ENCODE measurements around the gene LIPG.
"Not testable (repeated sequence)": the region's sequence is repeated elsewhere in the genome, so short reads cannot be mapped to it uniquely, and the experiment has no call there.

The LIPG gene

GRCh38 chr18:49546278-49546677, 15.6 kb upstream of the LIPG start:
- peak; percentile 13 for DNase-seq (ENCODE audit: low spot score)

GRCh38 chr18:49546719-49547273, 15.1 kb upstream of the LIPG start:
- no peak for DNase-seq (ENCODE audit: low spot score)

- no peak for DNase-seq (ENCODE audit: low spot score)
Measured at GRCh38 chr18:49547701-49548100, 14.2 kb upstream of the LIPG start.

- DNase-seq (ENCODE audit: low spot score), result no peak
Measured at GRCh38 chr18:49548229-49548636, 13.6 kb upstream of the LIPG start.

- no peak for DNase-seq (ENCODE audit: low spot score)
Measured at GRCh38 chr18:49550621-49551339, 11.1 kb upstream of the LIPG start.

- no peak for DNase-seq (ENCODE audit: low spot score)
Measured at GRCh38 chr18:49553003-49553402, 8.9 kb upstream of the LIPG start.

- no peak for DNase-seq (ENCODE audit: low spot score)
Measured at GRCh38 chr18:49555641-49556040, 6.2 kb upstream of the LIPG start.

GRCh38 chr18:49558356-49558755, 3.5 kb upstream of the LIPG start:
- DNase-seq (ENCODE audit: low spot score), result no peak

GRCh38 chr18:49559326-49559931, 2.4 kb upstream of the LIPG start:
- not testable (repeated sequence) for DNase-seq (ENCODE audit: low spot score)

GRCh38 chr18:49560277-49560623, 1.6 kb upstream of the LIPG start:
- no peak for DNase-seq (ENCODE audit: low spot score)

- DNase-seq (ENCODE audit: low spot score), result no peak
Measured at GRCh38 chr18:49560624-49561288, 1.1 kb upstream of the LIPG start.

GRCh38 chr18:49562481-49563129, 748 bp downstream of the LIPG start:
- DNase-seq (ENCODE audit: low spot score), result no peak

- no peak for DNase-seq (ENCODE audit: low spot score)
Measured at GRCh38 chr18:49563130-49563540, 1.3 kb downstream of the LIPG start.

- DNase-seq (ENCODE audit: low spot score), result no peak
Measured at GRCh38 chr18:49563701-49564517, 2.1 kb downstream of the LIPG start.

GRCh38 chr18:49564518-49564834, 2.6 kb downstream of the LIPG start:
- no peak for DNase-seq (ENCODE audit: low spot score)

- DNase-seq (ENCODE audit: low spot score), result no peak
Measured at GRCh38 chr18:49565101-49565500, 3.2 kb downstream of the LIPG start.

GRCh38 chr18:49565612-49566011, 3.8 kb downstream of the LIPG start:
- no peak for DNase-seq (ENCODE audit: low spot score)

- DNase-seq (ENCODE audit: low spot score), result no peak
Measured at GRCh38 chr18:49566217-49566770, 4.4 kb downstream of the LIPG start.

- DNase-seq (ENCODE audit: low spot score), result no peak
Measured at GRCh38 chr18:49566985-49567384, 5.1 kb downstream of the LIPG start.

- no peak for DNase-seq (ENCODE audit: low spot score)
Measured at GRCh38 chr18:49569724-49570123, 7.9 kb downstream of the LIPG start.

GRCh38 chr18:49570836-49571235, 9.0 kb downstream of the LIPG start:
- no peak for DNase-seq (ENCODE audit: low spot score)

Data from SK-N-DZ (cell line).